GM18951 (cell line): ENCODE data around the gene C2orf49.

ENCODE experiments used
- POLR2A ChIP-seq: IDR thresholded peaks from 4 replicates; pipeline ENCODE4 v1.6.1; 2011; ENCODE audit warnings: mild to moderate bottlenecking; ENCODE audit not compliant: insufficient read length, insufficient read depth; ENCODE audit errors: extremely low read depth
- in situ Hi-C: fragments of 300-500 bp; cut with MboI; formaldehyde crosslinking; loops from one replicate; pipeline ENCODE4 v1.12.0; 2022; ENCODE audit warnings: low sequenced_read_pairs, mixed read lengths, inconsistent platforms; ENCODE audit not compliant: unreplicated experiment

The C2orf49 gene

GRCh38 chr2:105378276-105378840 lies 41.0 kb downstream of the C2orf49 start:
- TF ChIP-seq POLR2A: no peak
- in situ Hi-C loops: no loop called here

GRCh38 chr2:105378921-105379383 lies 41.6 kb downstream of the C2orf49 start:
- in situ Hi-C loops: no loop called here

GRCh38 chr2:105379741-105380186 lies 42.4 kb downstream of the C2orf49 start:
- no peak for TF ChIP-seq POLR2A
- in situ Hi-C loops: no loop called here

More at GRCh38 chr2:105378921-105379383, 41.6 kb downstream of the C2orf49 start:
- TF ChIP-seq POLR2A: no peak

GRCh38 chr2:105380432-105381100 lies 43.2 kb downstream of the C2orf49 start:
- in situ Hi-C loops: no loop called here
- TF ChIP-seq POLR2A: no peak

GRCh38 chr2:105381101-105381668 lies 43.8 kb downstream of the C2orf49 start:
- TF ChIP-seq POLR2A: no peak
- in situ Hi-C loops: no loop called here

DNA sequence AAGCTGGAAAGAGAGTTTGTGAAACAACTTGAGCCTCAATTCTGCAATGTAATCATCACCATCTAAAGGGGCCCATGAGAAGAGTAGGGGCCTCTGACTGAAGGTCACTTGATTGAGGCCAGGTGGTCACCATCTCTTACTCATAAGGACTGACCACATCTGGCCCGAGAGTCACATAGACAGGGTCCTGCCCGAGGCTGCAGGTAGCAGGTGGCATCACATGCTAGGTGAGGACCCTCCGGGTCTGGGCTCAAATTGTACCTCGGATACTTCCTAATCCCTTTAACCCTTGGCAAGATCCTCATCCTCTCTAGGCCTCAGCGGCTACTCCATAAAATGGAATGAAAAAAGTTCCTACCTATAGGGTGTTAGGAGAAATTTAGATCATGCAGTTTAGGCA lies 44.8 kb downstream of the C2orf49 start:
- in situ Hi-C loops: no loop called here

DNA sequence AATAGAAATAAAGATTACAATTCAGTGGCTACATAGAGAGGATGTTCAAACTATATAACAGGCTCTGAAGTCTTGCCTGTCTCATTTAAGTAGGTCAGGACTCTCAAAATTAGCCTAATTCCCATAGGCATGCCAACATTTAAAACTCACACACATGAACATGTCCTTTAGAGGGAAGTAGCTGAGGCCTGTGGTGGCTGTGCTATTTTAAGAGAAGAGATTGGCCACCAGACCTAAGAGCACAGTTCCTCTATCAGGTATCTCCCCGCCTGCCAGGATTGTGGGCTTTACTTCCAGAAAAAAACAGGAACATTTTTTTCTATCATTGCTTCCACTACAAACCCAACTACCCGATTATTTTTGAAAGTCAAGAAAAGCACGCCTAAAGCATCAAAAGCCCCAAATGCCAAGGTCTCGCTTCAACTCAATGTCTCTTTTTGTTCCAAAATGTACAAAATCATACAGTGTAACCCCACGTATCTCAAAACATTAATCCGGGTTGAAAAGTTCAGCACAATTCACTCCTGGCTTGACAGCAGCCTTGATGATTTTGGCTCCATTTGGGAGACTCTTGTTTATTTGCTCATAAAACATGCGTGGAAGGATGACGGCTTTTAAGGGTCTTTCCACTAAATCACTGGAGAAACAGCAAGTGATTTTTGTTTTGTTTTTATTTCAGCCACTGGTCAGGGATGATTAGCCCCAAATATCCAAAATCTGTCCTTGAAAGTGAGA lies 46.3 kb downstream of the C2orf49 start:
- no peak for TF ChIP-seq POLR2A
- in situ Hi-C loops: no loop called here

More for the DNA sequence above, 44.8 kb downstream of the C2orf49 start:
- TF ChIP-seq POLR2A: no peak

GRCh38 chr2:105384216-105384615 lies 46.9 kb downstream of the C2orf49 start:
- in situ Hi-C loops: no loop called here
- no peak for TF ChIP-seq POLR2A

DNA sequence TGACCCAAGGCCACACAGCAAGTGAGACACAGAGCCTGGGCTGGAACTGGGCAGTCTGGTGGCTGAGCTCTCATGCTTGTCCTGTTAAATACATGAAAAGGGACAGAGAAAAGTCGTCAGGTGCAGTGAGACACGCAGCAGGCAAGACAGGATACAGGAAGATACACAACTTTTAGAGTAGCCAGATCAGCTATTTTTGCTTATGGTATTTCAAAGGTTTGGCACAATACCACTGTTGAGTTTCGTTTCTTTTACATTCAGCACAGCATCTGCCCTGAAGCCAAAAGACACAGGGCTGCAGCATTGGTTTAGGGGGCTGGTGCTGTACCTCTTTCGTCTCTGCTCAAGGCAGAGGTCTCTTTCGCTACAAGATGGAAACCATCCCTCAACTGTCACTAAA lies 47.5 kb downstream of the C2orf49 start:
- no peak for TF ChIP-seq POLR2A
- in situ Hi-C loops: no loop called here

- in situ Hi-C loops: no loop called here
- no peak for TF ChIP-seq POLR2A
Observed at GRCh38 chr2:105385731-105386540, 48.6 kb downstream of the C2orf49 start.

DNA sequence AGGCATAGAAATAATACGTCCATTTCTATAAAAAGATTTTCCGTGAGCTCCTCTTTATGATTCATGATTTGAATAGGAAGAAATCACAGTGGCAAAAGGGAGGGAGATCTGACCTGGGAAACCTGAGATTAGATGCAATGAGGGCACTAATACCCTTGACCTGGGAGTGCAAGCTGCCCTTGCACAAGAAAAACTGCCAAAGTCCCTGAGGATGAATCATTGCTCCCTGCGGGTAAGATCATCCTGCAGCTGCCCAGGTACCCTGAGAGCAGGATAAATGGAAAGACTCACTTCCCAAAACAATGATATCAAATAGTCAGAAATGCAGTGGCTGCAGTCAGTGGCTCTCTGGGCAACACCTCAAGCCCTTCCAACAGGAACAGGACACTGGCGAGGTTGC lies 49.9 kb downstream of the C2orf49 start:
- TF ChIP-seq POLR2A: no peak
- in situ Hi-C loops: no loop called here

DNA sequence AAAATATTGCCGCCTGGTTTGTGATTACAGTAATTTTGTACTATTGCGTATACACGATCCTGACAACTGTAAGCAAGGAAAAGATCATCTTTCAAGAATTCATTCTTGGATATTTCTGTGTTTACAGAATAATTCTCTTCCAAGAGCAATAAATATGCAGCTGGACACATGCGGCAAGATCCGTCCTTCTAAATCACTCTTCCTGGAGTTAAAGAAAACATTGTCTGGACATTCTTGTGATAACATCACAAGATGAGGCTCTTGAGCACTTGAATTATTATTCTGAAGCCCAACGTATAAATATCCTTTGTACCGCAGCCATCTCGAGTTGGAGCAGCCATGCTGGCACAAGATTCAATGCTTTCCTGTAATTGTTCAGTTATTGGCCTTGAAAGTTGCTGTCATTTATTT lies 51.6 kb downstream of the C2orf49 start:
- in situ Hi-C loops: no loop called here

GRCh38 chr2:105390454-105390853 lies 53.1 kb downstream of the C2orf49 start:
- TF ChIP-seq POLR2A: no peak
- in situ Hi-C loops: no loop called here

More for the DNA sequence above, 51.6 kb downstream of the C2orf49 start:
- TF ChIP-seq POLR2A: no peak

- in situ Hi-C loops: no loop called here
- TF ChIP-seq POLR2A: no peak
Observed at GRCh38 chr2:105391058-105391627, 53.8 kb downstream of the C2orf49 start.
